K562 treated with DMSO at 1 percent for 24 hours (cell line): ENCODE data around the gene ADCY5. TPM values are rescaled to one million over a fixed set of nuclear protein-coding genes. Genes with fewer than 3 reads are reported as not detected.

Experiments
- total RNA-seq: library from RNA; unstranded; fragments of 300-600 nt; gene quantifications from 2 replicates; pipeline ENCODE4 v1.2.3, GENCODE V29; 2022; ENCODE audit warnings: low read depth; ENCODE audit not compliant: insufficient read depth

Gene ADCY5
- total RNA-seq, result 0.09 TPM in 1 of 2 replicates, not detected in the other

GRCh38 chr3:123448536-123449101, at the start of gene ADCY5:
Gene ADCY5 (minus strand): TSS chr3:123449090. CDS start chr3:123448545, 545 bp downstream.

Other genes starting within 250 kb of the ADCY5 start
- gene SEC22A, start 247.1 kb downstream of the ADCY5 start, total RNA-seq, result 9.3 and 11.9 TPM in 2 replicates
- 1.5 and 2.7 TPM in 2 replicates for gene HACD2, start 136.0 kb upstream of the ADCY5 start, total RNA-seq